A549 (cell line): ENCODE measurements around the gene BTAF1. TPM values are rescaled to one million over a fixed set of nuclear protein-coding genes. Genes with fewer than 3 reads are reported as not detected.
A peak's percentile ranks its signal among the peaks of the same experiment; 100 is the strongest.

Experiments
- ATOH8 ChIP-seq: fragments of 250-450 bp; sonication (Bioruptor Pico); IDR thresholded peaks from 2 replicates; pipeline ENCODE4 v1.5.0; 2020; ENCODE audit warnings: low read depth, mild to moderate bottlenecking, moderate library complexity
- BHLHE40 ChIP-seq: IDR thresholded peaks from 2 replicates; pipeline ENCODE4 v1.6.1; 2012; ENCODE audit warnings: low read depth, low read length, inconsistent platforms
- CEBPB ChIP-seq, 2 experiments: fragments of >200 bp in 1 of 2; sonication (Bioruptor Twin) in 1 of 2; formaldehyde crosslinking in 1 of 2; IDR thresholded peaks; 2 replicates each; pipeline ENCODE4 v1.6.1; 2012 to 2016
- CHD4 ChIP-seq: fragments of 200-600 bp; sonication (generic); IDR thresholded peaks from 2 replicates; pipeline ENCODE4 v1.6.1; 2016; ENCODE audit warnings: antibody characterized with exemption, mild to moderate bottlenecking, borderline replicate concordance
- CTCF ChIP-seq: fragments of >200 bp; sonication (Bioruptor Twin); formaldehyde crosslinking; IDR thresholded peaks from 3 replicates; pipeline ENCODE4 v1.5.1; 2016
- E2F6 ChIP-seq: IDR thresholded peaks from 2 replicates; pipeline ENCODE4 v1.6.1; 2012; ENCODE audit warnings: low read depth, borderline replicate concordance
- EP300 ChIP-seq, 2 experiments: fragments of >200 bp; sonication (Bioruptor Twin); formaldehyde crosslinking; IDR thresholded peaks; 2 replicates in 1 of 2; 3 replicates in 1 of 2; pipeline ENCODE4 v1.6.1; 2016 to 2017
- ESRRA ChIP-seq: fragments of 150-350 bp; IDR thresholded peaks from 2 replicates; pipeline ENCODE4 v1.6.1; 2014; ENCODE audit warnings: mild to moderate bottlenecking, low read length, borderline replicate concordance
- FOSL2 ChIP-seq, 2 experiments: fragments of 450-650 bp in 1 of 2; fragments of >200 bp in 1 of 2; sonication (Bioruptor Twin) in 1 of 2; formaldehyde crosslinking; IDR thresholded peaks; 2 replicates each; pipeline versions ENCODE4 v1.5.0 to v1.6.1; 2016 to 2020; ENCODE audit warnings: mild to moderate bottlenecking in 1 of 2, moderate library complexity in 1 of 2
- FOXS1 ChIP-seq: fragments of 250-450 bp; sonication (Bioruptor Pico); IDR thresholded peaks from 2 replicates; pipeline ENCODE4 v1.5.0; 2020; ENCODE audit warnings: mild to moderate bottlenecking, moderate library complexity
- GATA3 ChIP-seq: IDR thresholded peaks from 2 replicates; pipeline ENCODE4 v1.6.1; 2012; ENCODE audit warnings: borderline replicate concordance
- HES2 ChIP-seq: fragments of >200 bp; sonication (Bioruptor Twin); formaldehyde crosslinking; IDR thresholded peaks from 2 replicates; pipeline ENCODE4 v1.6.1; 2016
- HEYL ChIP-seq: fragments of 250-450 bp; sonication (Bioruptor Pico); IDR thresholded peaks from 2 replicates; pipeline ENCODE4 v1.8.0; 2021; ENCODE audit warnings: mild to moderate bottlenecking, moderate library complexity
- HOXA7 ChIP-seq: fragments of 250-450 bp; sonication (Bioruptor Pico); IDR thresholded peaks from 2 replicates; pipeline ENCODE4 v1.5.0; 2020; ENCODE audit warnings: mild to moderate bottlenecking, moderate library complexity
- KDM5A ChIP-seq: fragments of 200-600 bp; sonication (generic); IDR thresholded peaks from 2 replicates; pipeline ENCODE4 v1.6.1; 2016; ENCODE audit warnings: antibody characterized with exemption, mild to moderate bottlenecking
- NPAS2 ChIP-seq: fragments of 250-450 bp; sonication (Bioruptor Pico); IDR thresholded peaks from 2 replicates; pipeline ENCODE4 v1.8.0; 2022; ENCODE audit warnings: mild to moderate bottlenecking, moderate library complexity, borderline replicate concordance
- NR3C1 ChIP-seq: fragments of >200 bp; sonication (Bioruptor Twin); formaldehyde crosslinking; IDR thresholded peaks from 3 replicates; pipeline ENCODE4 v1.6.1; 2017
- PBX3 ChIP-seq: IDR thresholded peaks from 2 replicates; pipeline ENCODE4 v1.6.1; 2012
- PHF8 ChIP-seq: fragments of 200-600 bp; sonication (generic); IDR thresholded peaks from 2 replicates; pipeline ENCODE4 v1.6.1; 2016; ENCODE audit warnings: low read depth, mild to moderate bottlenecking, antibody characterized with exemption, moderate library complexity, borderline replicate concordance
- POLR2A ChIP-seq: IDR thresholded peaks from 2 replicates; pipeline ENCODE4 v1.6.1; 2012; ENCODE audit warnings: mild to moderate bottlenecking, low read length
- POLR2AphosphoS2 ChIP-seq: conservative IDR thresholded peaks from 2 replicates; pipeline ENCODE4 v1.6.1; 2012; ENCODE audit warnings: low read length, improper control_type of control experiment, inconsistent platforms
- RCOR1 ChIP-seq: fragments of 150-350 bp; IDR thresholded peaks from 2 replicates; pipeline ENCODE4 v1.6.1; 2014; ENCODE audit warnings: antibody characterized with exemption, low read length, low read depth
- REST ChIP-seq: fragments of 200-600 bp; sonication (generic); IDR thresholded peaks from 2 replicates; pipeline ENCODE4 v1.6.1; 2016; ENCODE audit warnings: antibody characterized with exemption, mild to moderate bottlenecking, moderate library complexity
- SMC3 ChIP-seq: fragments of >200 bp; sonication (Bioruptor Twin); formaldehyde crosslinking; IDR thresholded peaks from 3 replicates; pipeline ENCODE4 v1.6.1; 2018; ENCODE audit warnings: inconsistent platforms
- polyA plus RNA-seq, 4 experiments: library from polyadenylated mRNA; depleted of rRNA in 3 of 4; stranded (reverse); fragments of >200 nt; fragmentation: RNase III in 1 of 4; extraction: RNeasy Plus Mini Kit Qiagen cat#74134 plus additional on column Dnase treatment in 1 of 4; gene quantifications; 2 replicates in 3 of 4; 3 replicates in 1 of 4; pipeline ENCODE4 v1.2.3, GENCODE V29; 2011 to 2017

BTAF1 gene
- polyA plus RNA-seq, 2 of the 4 experiments (the other 2 are of a cell fraction), result 16.7 to 54.7 TPM

- no peak for TF ChIP-seq BHLHE40
- no peak for TF ChIP-seq ATOH8 (CRISPR knock-in tag)
- TF ChIP-seq HOXA7 (CRISPR knock-in tag), result no peak
- no peak for TF ChIP-seq NPAS2 (CRISPR knock-in tag)
- no peak for TF ChIP-seq CHD4
- no peak for TF ChIP-seq CEBPB (IDR thresholded peaks at IDR 0.05)
- no peak for TF ChIP-seq SMC3
- TF ChIP-seq RCOR1, result no peak
- no peak for TF ChIP-seq FOXS1 (CRISPR knock-in tag)
- TF ChIP-seq POLR2AphosphoS2, result no peak
- no peak for TF ChIP-seq GATA3
- TF ChIP-seq HEYL (CRISPR knock-in tag), result no peak
- no peak for TF ChIP-seq NR3C1
- TF ChIP-seq EP300 (IDR thresholded peaks at IDR 0.05), result no peak
- peak; percentile 32; the same call in 1 of the 2 replicates for TF ChIP-seq E2F6
- no peak for TF ChIP-seq PHF8
- no peak for TF ChIP-seq PBX3
- TF ChIP-seq KDM5A, result no peak
- TF ChIP-seq ESRRA, result no peak
- no peak for TF ChIP-seq REST
- no peak for TF ChIP-seq HES2
- TF ChIP-seq CTCF, result no peak
- no peak for TF ChIP-seq POLR2A
- TF ChIP-seq FOSL2 (IDR thresholded peaks at IDR 0.05), result peak; percentile 84
- TF ChIP-seq FOSL2 (CRISPR knock-in tag; IDR thresholded peaks at IDR 0.05), result peak; percentile 92
Measured at GRCh38 chr10:92011560-92012214, 88.1 kb downstream of the BTAF1 start (continued).
